B cell (primary cell): ENCODE results near the gene PACRG. TPM values are rescaled to one million over a fixed set of nuclear protein-coding genes. Genes with fewer than 3 reads are reported as not detected.

Experiments used
- ATAC-seq: fragments of 200-7000 bp; cut with Tn5 transposase; one replicate; pipeline ENCODE4 v1.10.0; 2021; ENCODE audit warnings: low read depth, mild to moderate bottlenecking, moderate number of reproducible peaks, moderate library complexity
- CTCF ChIA-PET: fragments of 350-600 bp; sonication (Branson Sonifier 250); formaldehyde crosslinking; loops from one replicate; lab custom pipeline; 2021; ENCODE audit warnings: antibody characterized with exemption, inconsistent platforms; lab: Charles Lee
- POLR2A ChIA-PET: fragments of 350-600 bp; sonication (Branson Sonifier 250); formaldehyde crosslinking; loops from one replicate; lab custom pipeline; 2021; ENCODE audit warnings: antibody characterized with exemption; lab: Charles Lee
- DNase-seq: peaks from one replicate; pipeline ENCODE4 v3.0.0; 2013
- H2AFZ ChIP-seq: 2 replicates; pipeline ENCODE4 v1.6.1; 2012; ENCODE audit warnings: mild to moderate bottlenecking, low read depth, low read length; ENCODE audit not compliant: insufficient read depth, poor library complexity, severe bottlenecking
- H3K27ac ChIP-seq, 2 donors: 1 replicate in 1 of 2; 2 replicates in 1 of 2; pipeline ENCODE4 v1.5.1; 2012 to 2013; ENCODE audit warnings: low read length in 2 of 2, mild to moderate bottlenecking in 2 of 2, moderate library complexity in 1 of 2
- H3K27me3 ChIP-seq, 4 experiments: fragments of 200-600 bp in 1 of 4; sonication (generic) in 1 of 4; replicated peaks in 1 of 4; 1 replicate in 2 of 4; 2 replicates in 2 of 4; pipeline versions ENCODE4 v1.6.1 to v1.7.0; 2013 to 2016; ENCODE audit warnings: low read length in 3 of 4, mild to moderate bottlenecking in 2 of 4, mixed read lengths in 1 of 4, moderate library complexity in 1 of 4; ENCODE audit not compliant: insufficient read depth in 4 of 4, control insufficient read depth in 3 of 4; ENCODE audit errors: control extremely low read depth in 1 of 4
- H3K36me3 ChIP-seq, 2 experiments: replicated peaks in 1 of 2; 1 replicate in 1 of 2; 2 replicates in 1 of 2; pipeline versions ENCODE4 v1.6.1 to v1.7.1; 2013; ENCODE audit warnings: low read length in 1 of 2; ENCODE audit not compliant: insufficient read depth in 2 of 2, control insufficient read depth in 1 of 2; ENCODE audit errors: control extremely low read depth in 1 of 2, extremely low read depth in 1 of 2
- H3K4me1 ChIP-seq, 2 donors: fragments of 200-600 bp in 1 of 2; sonication (generic) in 1 of 2; 1 replicate in 1 of 2; 2 replicates in 1 of 2; pipeline versions ENCODE4 v1.5.1 to v1.6.1; 2013 to 2017; ENCODE audit warnings: low read length in 2 of 2; ENCODE audit not compliant: control insufficient read depth in 2 of 2, insufficient read depth in 2 of 2
- H3K4me2 ChIP-seq: replicated peaks from 2 replicates; pipeline ENCODE3; 2012; ENCODE audit warnings: mild to moderate bottlenecking, low read depth, low read length; ENCODE audit not compliant: poor library complexity, severe bottlenecking
- H3K4me3 ChIP-seq, 5 experiments: fragments of 200-600 bp in 1 of 5; sonication (generic) in 1 of 5; 1 replicate in 3 of 5; 2 replicates in 2 of 5; pipeline versions ENCODE4 v1.5.1 to v1.7.0; 2011 to 2016; ENCODE audit warnings: low read length in 4 of 5, mild to moderate bottlenecking in 4 of 5, low read depth in 2 of 5, control low read depth in 1 of 5, moderate library complexity in 1 of 5; ENCODE audit not compliant: insufficient read depth in 1 of 5; ENCODE audit errors: control extremely low read depth in 1 of 5, extremely low read depth in 1 of 5
- H3K79me2 ChIP-seq: fragments of 200-600 bp; sonication (generic); one replicate; pipeline ENCODE4 v1.6.0; 2016; ENCODE audit warnings: low read length; ENCODE audit not compliant: control insufficient read depth, insufficient read depth
- H3K9ac ChIP-seq: fragments of 200-600 bp; sonication (generic); 2 replicates; pipeline ENCODE4 v1.6.1; 2017; ENCODE audit warnings: mild to moderate bottlenecking, low read length, moderate library complexity
- H3K9me3 ChIP-seq, 3 donors: one replicate each; pipeline versions ENCODE4 v1.6.1 to v1.7.1; 2013; ENCODE audit warnings: low read length in 2 of 3; ENCODE audit not compliant: control insufficient read depth in 2 of 3, insufficient read depth in 1 of 3; ENCODE audit errors: control extremely low read depth in 1 of 3
- H4K20me1 ChIP-seq: 2 replicates; pipeline ENCODE4 v1.6.0; 2012; ENCODE audit warnings: mild to moderate bottlenecking, low read length; ENCODE audit not compliant: insufficient read depth, control insufficient read depth, poor library complexity, severe bottlenecking
- H3K27ac Mint-ChIP-seq: one replicate; pipeline ENCODE4 v1.8.0; 2021; ENCODE audit warnings: mixed read lengths
- H3K27me3 Mint-ChIP-seq: one replicate; pipeline ENCODE4 v1.8.0; 2021; ENCODE audit warnings: mixed read lengths
- H3K4me1 Mint-ChIP-seq: one replicate; pipeline ENCODE4 v1.8.0; 2021; ENCODE audit warnings: mixed read lengths
- H3K4me3 Mint-ChIP-seq: one replicate; pipeline ENCODE4 v1.8.0; 2021; ENCODE audit warnings: mixed read lengths
- H3K9me3 Mint-ChIP-seq: one replicate; pipeline ENCODE4 v1.8.0; 2022; ENCODE audit warnings: mixed read lengths; ENCODE audit not compliant: insufficient read depth
- EZH2 ChIP-seq: IDR thresholded peaks from 2 replicates; pipeline ENCODE4 v1.6.1; 2012; ENCODE audit warnings: borderline replicate concordance, low read depth, mild to moderate bottlenecking, moderate library complexity, low read length; ENCODE audit not compliant: insufficient read depth, poor library complexity, severe bottlenecking
- WGBS: methylation state at CpG from one replicate; pipeline ENCODE4 v1.1.5; 2013; ENCODE audit warnings: missing lambda C conversion rate; ENCODE audit not compliant: insufficient coverage; 5-methylcytosine and 5-hydroxymethylcytosine counted together
- intact Hi-C: fragments of 100-400 bp; cut with micrococcal nuclease; formaldehyde crosslinking; loops from one replicate; pipeline ENCODE4 v1.10.0; 2022
- polyA plus RNA-seq: library from polyadenylated mRNA; depleted of rRNA; stranded (reverse); fragments of >200 nt; gene quantifications from 2 replicates; pipeline ENCODE4 v1.2.3, GENCODE V29; 2012
- total RNA-seq, 2 donors: library from RNA; stranded (reverse); fragments of 120-200 nt in 1 of 2; gene quantifications; 1 replicate in 1 of 2; 2 replicates in 1 of 2; pipeline versions ENCODE4 v1.2.3 to v1.2.4, GENCODE V29; 2013 to 2022
- TF ChIP-seq, protein P1 (sequence below): fragments of 200-600 bp; IDR thresholded peaks from one replicate; pipeline ENCODE4 v1.8.0; 2022; ENCODE audit warnings: antibody characterized with exemption, mild to moderate bottlenecking

PACRG gene
- total and polyA plus RNA-seq, 2 donors (not counting 1 experiment from before 2014, with no cell fraction given) = not detected

DNA sequence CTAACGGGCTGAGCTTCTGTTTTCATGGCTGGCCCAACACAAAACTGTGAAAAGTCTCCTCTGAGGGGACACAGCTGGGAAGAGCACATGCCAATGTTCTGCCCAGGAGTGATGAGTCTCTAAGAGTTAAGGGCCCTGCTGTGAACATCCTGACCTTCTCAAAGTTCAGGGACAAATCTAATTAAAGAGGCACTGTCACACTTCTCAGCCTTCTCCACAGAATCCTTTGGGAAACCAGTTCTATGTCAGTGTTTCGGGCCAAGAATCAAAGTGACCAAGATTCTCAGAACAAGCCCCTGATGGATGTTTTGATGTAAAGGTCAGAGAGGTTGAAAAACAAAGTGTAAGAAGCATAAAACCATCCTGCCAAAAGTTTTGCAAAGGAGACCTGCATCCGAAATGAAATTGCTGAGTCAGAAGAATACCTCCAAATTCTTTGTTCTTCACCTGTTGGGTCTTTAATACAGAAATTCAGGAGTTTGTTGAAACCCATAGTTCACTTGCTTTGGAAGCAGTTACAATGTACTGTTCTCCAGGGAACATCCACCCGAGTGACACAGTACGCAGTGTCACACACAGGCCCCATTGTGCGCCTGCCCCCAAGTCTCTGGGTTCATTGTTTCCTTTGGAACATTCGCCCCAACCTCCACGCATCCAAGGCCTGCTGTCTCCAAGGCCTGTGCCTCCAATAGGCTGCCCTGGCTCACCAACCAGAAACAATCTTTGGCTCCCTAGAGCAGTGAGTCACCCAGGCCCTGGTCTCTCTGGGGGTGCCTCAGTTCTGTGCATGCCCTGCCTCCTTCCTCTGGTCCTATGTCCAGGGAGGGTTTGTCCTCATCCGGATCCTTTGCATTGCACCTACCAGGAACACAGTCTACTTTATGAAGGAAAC, 621.3 kb downstream of the PACRG start:
- Mint-ChIP-seq H3K9me3 (no peaks in the 10 kb centered on the region), H3K27ac (no peak overlapping the region), H3K27me3 (no peaks in the 10 kb centered on the region), H3K4me3 (no peak overlapping the region), H3K4me1 (no peaks in the 10 kb centered on the region)
- WGBS = 90% methylated on average over 7 of the region's 9 CpGs
- no peak for TF ChIP-seq EZH2
- TF ChIP-seq, protein P1, sequence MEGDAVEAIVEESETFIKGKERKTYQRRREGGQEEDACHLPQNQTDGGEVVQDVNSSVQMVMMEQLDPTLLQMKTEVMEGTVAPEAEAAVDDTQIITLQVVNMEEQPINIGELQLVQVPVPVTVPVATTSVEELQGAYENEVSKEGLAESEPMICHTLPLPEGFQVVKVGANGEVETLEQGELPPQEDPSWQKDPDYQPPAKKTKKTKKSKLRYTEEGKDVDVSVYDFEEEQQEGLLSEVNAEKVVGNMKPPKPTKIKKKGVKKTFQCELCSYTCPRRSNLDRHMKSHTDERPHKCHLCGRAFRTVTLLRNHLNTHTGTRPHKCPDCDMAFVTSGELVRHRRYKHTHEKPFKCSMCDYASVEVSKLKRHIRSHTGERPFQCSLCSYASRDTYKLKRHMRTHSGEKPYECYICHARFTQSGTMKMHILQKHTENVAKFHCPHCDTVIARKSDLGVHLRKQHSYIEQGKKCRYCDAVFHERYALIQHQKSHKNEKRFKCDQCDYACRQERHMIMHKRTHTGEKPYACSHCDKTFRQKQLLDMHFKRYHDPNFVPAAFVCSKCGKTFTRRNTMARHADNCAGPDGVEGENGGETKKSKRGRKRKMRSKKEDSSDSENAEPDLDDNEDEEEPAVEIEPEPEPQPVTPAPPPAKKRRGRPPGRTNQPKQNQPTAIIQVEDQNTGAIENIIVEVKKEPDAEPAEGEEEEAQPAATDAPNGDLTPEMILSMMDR = no peak
- Histone ChIP-seq H4K20me1 (no peaks in the 10 kb centered on the region), H3K36me3 (no peaks in the 10 kb centered on the region), H3K9ac (no peak overlapping the region), H3K9me3 (peaks cover 0 to 6% (median 0%) of the 10 kb centered on the region in 3 donors), H3K27ac (no peak overlapping the region), H2AFZ (no peak overlapping the region), H3K4me3 (no peak overlapping the region), H3K4me1 (no peaks in the 10 kb centered on the region), H3K79me2 (no peaks in the 10 kb centered on the region), H3K27me3 (peaks cover 0 to 2% (median 0%) of the 10 kb centered on the region in 4 experiments), H3K4me2 (no peak overlapping the region)
- no peak for DNase-seq
- intact Hi-C loops = no loop called here
- CTCF ChIA-PET = no interaction called here
- POLR2A ChIA-PET = no interaction called here
- no peak for ATAC-seq

DNA sequence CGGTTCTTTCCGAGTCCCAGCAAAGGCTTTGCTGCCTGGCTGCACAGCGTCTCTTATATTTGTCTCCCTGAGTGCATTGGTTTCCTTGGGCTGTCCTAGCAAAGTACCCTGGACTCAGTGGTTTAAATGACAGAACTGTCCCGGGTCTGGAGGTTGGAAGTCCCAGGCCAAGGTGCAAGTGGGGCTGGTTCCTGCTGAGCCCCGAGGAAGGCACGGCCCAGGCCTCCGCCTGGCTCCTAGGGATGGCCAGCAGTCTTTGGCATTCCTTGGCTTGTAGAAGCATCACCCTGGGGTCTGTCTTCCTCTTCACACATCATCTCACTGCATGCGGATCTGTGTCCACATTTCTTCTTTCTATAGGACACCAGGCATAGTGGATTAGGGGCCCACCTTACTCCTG, 621.9 kb downstream of the PACRG start:
- Histone ChIP-seq H3K9me3 (peaks cover 0 to 6% (median 0%) of the 10 kb centered on the region in 3 donors), H3K4me1 (peaks cover under 1 to 1% of the 10 kb centered on the region in 2 donors), H3K27me3 (peaks cover 0 to 2% (median 0%) of the 10 kb centered on the region in 4 experiments), H3K36me3 (no peaks in the 10 kb centered on the region), H3K79me2 (no peaks in the 10 kb centered on the region), H4K20me1 (no peaks in the 10 kb centered on the region), H3K4me3 (no peak overlapping the region), H3K9ac (no peak overlapping the region), H2AFZ (no peak overlapping the region), H3K4me2 (no peak overlapping the region), H3K27ac (no peak overlapping the region)
- H3K9me3 Mint-ChIP-seq = no peaks in the 10 kb centered on the region
- CTCF ChIA-PET = no interaction called here
- H3K27ac Mint-ChIP-seq = no peak overlapping the region
- H3K4me3 Mint-ChIP-seq = no peak overlapping the region
- ATAC-seq = no peak
- peaks cover 4% of the 10 kb centered on the region for H3K4me1 Mint-ChIP-seq
- DNase-seq = no peak
- intact Hi-C loops = no loop called here
- 96% methylated on average over 8 of the region's 8 CpGs for WGBS
- POLR2A ChIA-PET = no interaction called here
- H3K27me3 Mint-ChIP-seq = no peaks in the 10 kb centered on the region
- TF ChIP-seq, protein P1 = no peak
- TF ChIP-seq EZH2 = no peak
